Skeletal muscle satellite cell (primary cell): Measurements from ENCODE around the gene IGSF5.

Experiments used
- H3K27me3 ChIP-seq: 2 replicates; pipeline ENCODE4 v1.7.0; 2013; ENCODE audit warnings: low read length; ENCODE audit not compliant: control insufficient read depth, insufficient read depth
- H3K36me3 ChIP-seq: 2 replicates; pipeline ENCODE4 v1.7.0; 2013; ENCODE audit warnings: mild to moderate bottlenecking, control low read depth, low read length; ENCODE audit not compliant: insufficient read depth
- H3K4me1 ChIP-seq: 2 replicates; pipeline ENCODE4 v1.7.0; 2013; ENCODE audit warnings: low read length; ENCODE audit not compliant: control insufficient read depth, insufficient read depth
- H3K4me2 ChIP-seq: 2 replicates; pipeline ENCODE4 v1.7.0; 2013; ENCODE audit warnings: mild to moderate bottlenecking, low read length
- H3K4me3 ChIP-seq: 2 replicates; pipeline ENCODE4 v1.7.0; 2013; ENCODE audit warnings: low read length
- H3K9ac ChIP-seq: 2 replicates; pipeline ENCODE4 v1.7.0; 2013; ENCODE audit warnings: mild to moderate bottlenecking, low read depth, low read length, moderate library complexity
- H3K9me3 ChIP-seq: replicated peaks from 2 replicates; pipeline ENCODE4 v1.7.0; 2013; ENCODE audit warnings: mild to moderate bottlenecking, control low read depth, low read length

The IGSF5 gene

DNA sequence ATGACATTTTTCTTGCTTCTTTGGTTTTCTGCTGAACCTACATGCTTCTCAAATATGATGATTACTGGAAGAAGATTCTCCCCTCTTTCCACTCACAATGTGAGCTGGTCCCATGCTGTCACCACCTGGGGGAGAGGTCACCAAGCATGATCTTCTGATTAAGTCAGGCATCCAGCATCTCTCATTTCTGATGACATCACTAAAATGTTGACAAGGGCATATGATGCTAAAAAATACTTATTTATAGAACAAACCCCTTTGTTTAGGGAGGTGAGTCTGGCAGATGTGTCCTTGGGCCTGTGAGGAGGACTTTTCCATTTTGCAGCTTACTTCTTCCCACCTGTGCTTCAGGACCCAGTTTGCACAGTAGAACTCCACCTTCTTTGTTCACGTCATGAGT is 80.3 kb downstream of the IGSF5 start:
- H3K4me3 ChIP-seq = no peak overlapping the region
- no peak overlapping the region for H3K4me2 ChIP-seq
- H3K9me3 ChIP-seq = no peaks in the 10 kb centered on the region
- H3K4me1 ChIP-seq = no peaks in the 10 kb centered on the region
- H3K36me3 ChIP-seq = no peaks in the 10 kb centered on the region
- no peak overlapping the region for H3K9ac ChIP-seq
- H3K27me3 ChIP-seq = no peaks in the 10 kb centered on the region

DNA sequence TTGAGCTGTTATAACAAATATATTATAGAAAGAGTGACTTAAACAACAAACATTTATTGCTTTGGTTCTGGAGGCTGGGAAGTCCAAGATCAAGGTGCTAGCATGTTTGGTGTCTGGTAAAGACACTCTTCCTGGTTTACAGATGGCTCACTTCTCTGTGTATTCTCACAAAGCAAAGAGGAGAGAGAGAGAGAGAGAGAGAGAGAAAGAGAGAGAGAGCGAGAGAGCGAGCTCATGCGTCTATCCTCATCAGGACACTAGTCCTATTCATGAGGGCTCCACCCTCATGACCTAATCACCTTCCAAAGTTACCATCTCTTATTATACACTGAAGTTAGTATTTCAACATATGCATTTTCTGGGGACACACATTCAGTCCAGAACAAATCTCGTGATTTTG is 89.6 kb downstream of the IGSF5 start:
- no peak overlapping the region for H3K9ac ChIP-seq
- no peaks in the 10 kb centered on the region for H3K4me1 ChIP-seq
- H3K9me3 ChIP-seq = peaks cover 8% of the 10 kb centered on the region
- H3K36me3 ChIP-seq = no peaks in the 10 kb centered on the region
- H3K27me3 ChIP-seq = no peaks in the 10 kb centered on the region
- H3K4me3 ChIP-seq = no peak overlapping the region
- H3K4me2 ChIP-seq = no peak overlapping the region

DNA sequence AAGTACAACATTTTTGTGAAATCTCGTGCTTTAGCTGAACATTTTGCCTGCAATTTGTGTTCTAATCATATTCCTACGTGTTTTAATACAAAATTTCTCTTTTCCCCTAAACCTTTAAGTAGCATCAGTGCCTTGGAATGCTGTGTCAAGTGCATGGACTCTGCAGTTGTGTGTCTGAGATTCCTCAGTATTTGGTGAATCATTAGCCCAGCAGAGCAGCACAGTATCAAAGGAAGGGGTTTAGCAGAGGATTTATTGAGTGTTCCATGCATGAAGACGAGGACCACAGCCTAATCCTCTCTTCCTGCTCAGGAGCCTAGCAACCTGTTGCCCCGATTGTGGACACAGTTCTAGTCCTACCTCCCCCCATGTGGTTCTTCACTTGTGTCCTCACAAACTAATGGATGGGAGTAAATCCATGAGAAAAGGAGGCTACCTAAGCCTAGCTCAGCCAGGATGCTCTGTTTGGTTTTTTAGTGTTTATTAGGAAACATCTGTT is 92.9 kb downstream of the IGSF5 start:
- Histone ChIP-seq H3K36me3 (no peaks in the 10 kb centered on the region), H3K4me2 (no peak overlapping the region), H3K4me1 (no peaks in the 10 kb centered on the region), H3K27me3 (no peaks in the 10 kb centered on the region), H3K9me3 (peaks cover 12% of the 10 kb centered on the region), H3K4me3 (no peak overlapping the region), H3K9ac (no peak overlapping the region)

DNA sequence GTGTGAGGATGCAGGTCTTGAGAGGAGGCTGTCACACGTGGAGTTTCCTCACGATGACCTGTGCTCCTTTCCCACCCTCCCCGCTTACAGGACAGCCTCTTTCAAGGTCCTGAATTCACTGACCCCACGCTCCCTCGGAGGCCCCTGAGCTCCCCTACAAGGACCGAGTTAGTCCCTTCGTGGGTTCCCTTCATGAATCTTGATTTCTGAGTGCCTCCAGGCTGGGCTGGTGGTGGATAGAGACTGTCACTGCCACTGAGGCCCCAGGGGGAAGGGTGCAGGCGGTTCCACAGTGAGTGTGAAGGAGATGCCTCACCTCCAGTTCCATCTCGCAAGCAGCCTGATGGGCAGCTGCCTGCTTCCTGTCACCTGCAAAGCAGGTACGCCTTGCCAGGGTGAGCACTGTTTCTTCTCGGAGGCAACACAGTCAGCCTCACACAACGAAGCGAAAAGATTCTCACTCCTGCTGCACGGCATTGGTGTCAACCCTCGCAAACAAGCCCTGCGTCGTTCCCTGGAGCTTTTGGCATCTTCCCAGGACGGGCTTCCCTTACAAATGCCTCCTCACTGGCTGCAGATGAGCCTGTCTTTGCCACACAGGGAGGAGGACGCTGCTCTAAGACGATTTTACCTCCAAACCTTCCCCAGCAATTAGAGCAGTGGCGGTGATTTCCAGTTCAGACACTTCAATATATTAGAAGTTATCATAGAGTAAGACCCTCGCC is 95.6 kb downstream of the IGSF5 start:
- peaks cover 15% of the 10 kb centered on the region for H3K9me3 ChIP-seq
- H3K4me2 ChIP-seq = no peak overlapping the region
- no peaks in the 10 kb centered on the region for H3K4me1 ChIP-seq
- no peak overlapping the region for H3K4me3 ChIP-seq
- H3K36me3 ChIP-seq = no peaks in the 10 kb centered on the region
- no peak overlapping the region for H3K9ac ChIP-seq
- H3K27me3 ChIP-seq = no peaks in the 10 kb centered on the region

DNA sequence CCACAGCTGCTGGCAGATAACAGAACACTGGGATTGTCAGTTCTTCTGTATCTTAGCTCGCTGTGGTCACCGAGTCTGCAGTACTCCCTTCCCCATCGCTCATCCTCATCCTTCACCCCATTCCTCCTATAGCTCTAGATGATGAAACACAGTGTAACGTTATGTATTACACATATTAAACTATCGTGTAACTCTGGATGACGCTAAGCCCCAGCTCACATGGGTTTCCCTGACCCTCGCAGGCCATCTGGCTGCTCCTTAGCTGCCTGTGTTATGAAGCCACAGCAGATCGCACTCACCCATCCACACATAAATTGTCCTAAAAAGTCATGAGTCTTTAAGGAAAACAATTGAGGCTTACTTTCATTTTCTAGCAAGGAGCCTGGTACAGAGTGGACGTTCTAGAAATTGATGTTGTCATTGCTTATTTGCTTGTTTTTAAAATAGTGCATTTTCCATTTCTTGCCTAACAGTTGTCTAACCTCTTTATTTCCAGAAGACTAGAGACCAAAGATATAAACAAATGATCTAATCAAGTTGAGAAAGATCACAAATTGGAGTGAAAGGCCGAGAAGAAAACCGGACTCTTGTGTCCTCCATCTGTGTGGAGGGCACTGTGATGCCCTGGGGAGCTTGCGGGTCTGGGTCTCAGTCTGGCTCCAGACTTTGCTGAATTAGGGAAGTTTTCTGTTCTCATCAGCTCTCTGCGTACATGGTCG is 97.9 kb downstream of the IGSF5 start:
- Histone ChIP-seq H3K36me3 (no peaks in the 10 kb centered on the region), H3K4me1 (no peaks in the 10 kb centered on the region), H3K4me2 (no peak overlapping the region), H3K9me3 (peaks cover 14% of the 10 kb centered on the region), H3K4me3 (no peak overlapping the region), H3K9ac (no peak overlapping the region), H3K27me3 (no peaks in the 10 kb centered on the region)

DNA sequence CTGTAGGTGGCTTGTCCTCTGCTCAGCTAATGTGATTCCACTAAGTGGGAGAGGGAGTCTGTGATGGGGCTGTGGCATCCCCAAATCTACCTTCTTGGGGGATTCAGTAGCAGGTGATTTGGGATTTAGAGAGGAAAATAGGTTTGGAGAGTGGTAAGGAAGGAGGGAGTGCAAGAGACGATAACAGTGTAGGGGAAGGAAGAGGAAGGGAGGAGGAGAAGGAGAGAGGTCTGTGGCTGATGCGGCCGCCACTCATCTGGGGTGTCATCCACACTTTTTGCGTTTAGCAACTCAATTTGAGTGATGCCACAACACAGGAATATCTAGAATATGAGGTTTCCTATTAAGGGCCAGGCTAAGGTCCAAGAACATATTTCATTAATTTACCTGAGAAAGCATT is 98.5 kb downstream of the IGSF5 start:
- Histone ChIP-seq H3K9me3 (peaks cover 12% of the 10 kb centered on the region), H3K27me3 (no peaks in the 10 kb centered on the region), H3K4me2 (no peak overlapping the region), H3K4me1 (no peaks in the 10 kb centered on the region), H3K36me3 (no peaks in the 10 kb centered on the region), H3K4me3 (no peak overlapping the region), H3K9ac (no peak overlapping the region)

DNA sequence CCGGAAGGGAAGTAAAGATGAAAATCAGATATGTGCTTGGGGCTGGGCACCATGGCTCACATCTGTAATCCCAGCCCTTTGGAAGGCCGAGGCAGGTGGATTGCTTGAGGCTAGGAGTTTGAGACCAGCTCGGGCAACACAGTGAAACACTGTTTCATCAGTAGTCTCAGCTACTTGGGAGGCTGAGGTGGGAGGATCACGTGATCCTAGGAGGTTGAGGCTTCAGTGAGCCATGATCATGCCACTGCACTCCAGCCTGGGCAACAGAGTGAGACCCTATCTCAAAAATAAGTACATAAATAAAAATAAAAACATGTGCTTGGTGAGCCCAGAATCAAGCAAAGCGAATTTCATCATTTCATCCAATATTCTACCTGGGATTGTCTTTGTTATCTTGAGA is 98.9 kb downstream of the IGSF5 start:
- Histone ChIP-seq H3K9me3 (peaks cover 12% of the 10 kb centered on the region), H3K4me3 (no peak overlapping the region), H3K36me3 (no peaks in the 10 kb centered on the region), H3K27me3 (no peaks in the 10 kb centered on the region), H3K4me1 (no peaks in the 10 kb centered on the region), H3K4me2 (no peak overlapping the region), H3K9ac (no peak overlapping the region)

DNA sequence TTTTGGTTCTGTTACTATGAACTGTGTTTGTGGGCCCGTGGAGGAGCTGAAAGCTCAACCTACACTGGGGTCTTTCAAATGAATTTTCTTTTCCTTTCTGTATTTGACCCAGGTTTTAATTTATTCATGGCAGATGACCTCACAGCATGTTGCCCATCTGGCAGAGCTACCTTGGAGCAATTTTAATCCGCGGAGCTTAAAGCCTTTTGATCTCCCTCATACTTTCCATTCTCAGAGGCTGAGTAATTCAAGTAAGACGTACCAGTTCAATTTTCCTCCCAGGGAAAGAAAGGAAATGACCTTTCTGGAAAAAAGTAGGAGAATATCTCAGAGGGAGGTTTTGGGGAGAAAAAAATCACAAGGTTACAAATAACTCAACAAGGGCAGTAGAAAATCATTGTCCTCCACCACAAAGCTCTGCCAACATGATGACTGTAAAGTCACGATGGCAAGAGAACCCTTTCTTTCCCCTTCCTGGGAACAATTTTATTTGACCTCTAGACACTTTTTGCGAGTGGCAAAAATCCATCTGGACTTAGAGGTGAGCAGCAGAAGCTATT is 100.7 kb downstream of the IGSF5 start:
- H3K9ac ChIP-seq = no peak overlapping the region
- no peaks in the 10 kb centered on the region for H3K27me3 ChIP-seq
- no peaks in the 10 kb centered on the region for H3K4me1 ChIP-seq
- H3K36me3 ChIP-seq = no peaks in the 10 kb centered on the region
- no peak overlapping the region for H3K4me2 ChIP-seq
- no peak overlapping the region for H3K4me3 ChIP-seq
- H3K9me3 ChIP-seq = peaks cover 16% of the 10 kb centered on the region

DNA sequence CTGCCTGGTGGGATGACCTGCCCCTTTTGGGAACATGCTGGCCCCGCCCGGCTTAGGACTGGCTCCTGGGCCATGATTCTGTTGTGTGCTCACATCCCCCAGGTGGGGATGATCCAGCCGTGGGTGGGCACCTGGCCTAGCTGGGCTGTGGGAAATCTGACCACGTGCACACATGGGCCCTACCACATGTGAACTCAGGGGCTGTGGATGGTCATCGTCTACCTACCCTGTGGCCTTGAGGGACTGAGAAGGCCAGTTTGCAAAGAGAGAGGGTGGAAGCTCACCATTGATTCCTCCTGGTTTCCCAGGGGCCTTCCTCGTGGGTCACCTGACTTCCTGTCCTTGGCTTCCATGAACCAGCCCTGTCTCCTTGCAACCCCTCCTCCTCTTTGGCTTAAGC is 102.9 kb downstream of the IGSF5 start:
- Histone ChIP-seq H3K4me1 (no peaks in the 10 kb centered on the region), H3K9ac (no peak overlapping the region), H3K27me3 (no peaks in the 10 kb centered on the region), H3K4me3 (no peak overlapping the region), H3K36me3 (no peaks in the 10 kb centered on the region), H3K4me2 (no peak overlapping the region), H3K9me3 (peaks cover 11% of the 10 kb centered on the region)

DNA sequence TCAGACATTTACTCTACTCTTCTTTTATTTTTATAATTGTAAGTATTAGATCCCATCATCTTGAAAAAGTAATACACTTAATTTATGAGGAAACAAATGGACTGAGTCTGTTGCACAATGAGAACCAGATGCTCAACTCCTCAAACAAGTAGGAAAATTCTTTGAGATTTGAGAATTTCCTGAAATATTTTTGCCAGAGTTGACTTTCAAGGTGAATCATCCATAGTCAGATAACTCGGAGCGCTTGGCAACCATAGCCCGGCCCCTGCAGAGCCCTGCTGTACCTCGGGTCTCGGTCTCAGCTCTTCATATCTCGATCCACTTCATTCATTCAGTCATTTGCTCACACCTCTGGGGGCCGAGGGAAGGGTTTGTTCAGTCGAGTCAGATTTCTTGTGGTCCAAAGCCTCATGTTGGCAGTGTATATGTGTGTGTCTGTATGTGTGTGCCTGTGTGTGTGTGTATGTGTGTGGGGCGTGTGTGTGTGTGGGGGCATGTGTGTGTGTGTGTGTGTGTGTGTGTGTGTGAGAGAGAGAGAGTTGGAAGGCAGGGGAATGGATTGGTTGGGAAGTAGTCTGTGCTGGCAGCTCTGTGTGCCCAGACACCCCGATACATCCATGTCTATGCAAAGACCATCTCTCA is 104.2 kb downstream of the IGSF5 start:
- Histone ChIP-seq H3K9me3 (peaks cover 12% of the 10 kb centered on the region), H3K27me3 (no peaks in the 10 kb centered on the region), H3K4me3 (no peak overlapping the region), H3K4me2 (no peak overlapping the region), H3K9ac (no peak overlapping the region), H3K4me1 (no peaks in the 10 kb centered on the region), H3K36me3 (no peaks in the 10 kb centered on the region)

DNA sequence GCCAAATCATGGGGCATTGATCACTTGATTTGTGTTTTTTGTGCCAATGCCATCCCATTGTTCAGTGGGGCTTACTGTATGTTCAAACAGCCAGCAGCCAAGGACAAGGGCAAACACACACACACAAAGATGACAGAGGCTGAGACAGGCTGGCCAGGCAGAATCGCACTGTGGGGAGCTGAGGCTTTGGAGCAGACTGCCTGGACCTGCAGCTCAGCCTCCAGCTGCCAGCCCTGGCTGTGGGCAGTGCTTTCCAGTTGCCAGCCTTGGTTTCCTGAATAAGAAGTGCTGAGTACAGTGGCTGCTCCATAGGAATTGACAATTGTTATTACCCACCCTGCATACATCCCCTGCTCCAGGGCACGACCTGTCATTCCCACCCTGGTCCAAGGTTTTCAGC is 105.3 kb downstream of the IGSF5 start:
- no peak overlapping the region for H3K4me2 ChIP-seq
- H3K36me3 ChIP-seq = no peaks in the 10 kb centered on the region
- H3K27me3 ChIP-seq = no peaks in the 10 kb centered on the region
- H3K9me3 ChIP-seq = peaks cover 12% of the 10 kb centered on the region
- H3K9ac ChIP-seq = no peak overlapping the region
- H3K4me1 ChIP-seq = no peaks in the 10 kb centered on the region
- no peak overlapping the region for H3K4me3 ChIP-seq
